Fibroblast of pulmonary artery (primary cell): Measurements from ENCODE around the gene BAIAP3.
A peak's percentile ranks its signal among the peaks of the same experiment; 100 is the strongest.
"Not testable (repeated sequence)": the region's sequence is repeated elsewhere in the genome, so short reads cannot be mapped to it uniquely, and the experiment has no call there.

Experiments used
- DNase-seq: peaks from one replicate; pipeline ENCODE4 v3.0.0-alpha.2; 2010; ENCODE audit warnings: low read depth
- H3K4me3 ChIP-seq: replicated peaks from 2 replicates; pipeline ENCODE4 v1.5.1; 2011; ENCODE audit warnings: low read depth, mild to moderate bottlenecking, control low read depth, low read length, moderate library complexity
- CTCF ChIP-seq: IDR thresholded peaks from 2 replicates; pipeline ENCODE4 v1.5.1; 2011; ENCODE audit warnings: mild to moderate bottlenecking, control low read depth, low read length, inconsistent platforms; ENCODE audit errors: missing control alignments

BAIAP3 gene

GRCh38 chr16:1325673-1326371 is 7.6 kb upstream of the BAIAP3 start:
- H3K4me3 ChIP-seq, result no peak overlapping the region
- TF ChIP-seq CTCF, result no peak
- DNase-seq, result no peak

- H3K4me3 ChIP-seq, result no peak overlapping the region
- no peak for TF ChIP-seq CTCF
- DNase-seq, result no peak
These were observed 7.1 kb upstream of the BAIAP3 start for GRCh38 chr16:1326391-1326790.

- no peak for DNase-seq
- TF ChIP-seq CTCF, result no peak
- no peak overlapping the region for H3K4me3 ChIP-seq
These were observed 6.4 kb upstream of the BAIAP3 start for GRCh38 chr16:1326946-1327618.

- no peak for TF ChIP-seq CTCF
- no peak for DNase-seq
- no peak overlapping the region for H3K4me3 ChIP-seq
These were observed 5.9 kb upstream of the BAIAP3 start for GRCh38 chr16:1327619-1327947.

GRCh38 chr16:1328136-1328535 is 5.3 kb upstream of the BAIAP3 start:
- DNase-seq, H3K4me3 ChIP-seq: not testable (repeated sequence)

- DNase-seq, H3K4me3 ChIP-seq: not testable (repeated sequence)
These were observed 4.5 kb upstream of the BAIAP3 start for GRCh38 chr16:1328961-1329360.

- H3K4me3 ChIP-seq, result no peak overlapping the region
- peak; percentile 44 for TF ChIP-seq CTCF
- no peak for DNase-seq
These were observed 3.1 kb upstream of the BAIAP3 start for GRCh38 chr16:1330260-1330914.
